ENCODE measurements around the gene PCGF1. TPM values are rescaled to one million over a fixed set of nuclear protein-coding genes. Genes with fewer than 3 reads are reported as not detected.

Gene PCGF1
- total and polyA plus RNA-seq, 2 of the 13 experiments (the other 11 are each of a cell fraction or from before 2014, with no cell fraction given), result 20.4 to 22.6 TPM

GRCh38 chr2:74501335-74502071 lies 6.0 kb downstream of the PCGF1 start (continued):
- TF ChIP-seq TAF1 (CRISPR knock-in tag; IDR thresholded peaks at IDR 0.05) (peak; percentile 38; the same call in 1 of the 2 replicates), FOXO1 (CRISPR knock-in tag; IDR thresholded peaks at IDR 0.05) (no peak), NCOA2 (CRISPR knock-in tag; IDR thresholded peaks at IDR 0.05) (no peak)

GRCh38 chr2:74500578-74500946 lies 6.9 kb downstream of the PCGF1 start:
- intact Hi-C loops (cut with micrococcal nuclease; ENCODE audit: unreplicated experiment) (loop anchor here (2.0 kb wide), 1 partner anchor 60 kb away; the partner anchor contains the start of gene RTKN), in situ Hi-C loops (cut with HindIII; ENCODE audit: extremely low pct_ligation_motif_present, low pct_unique_long_range_greater_than_20kb) (no loop called here)
- no TSS peak for BruUV-seq (replicated peaks)
- H3K9me3 ChIP-seq (ENCODE audit: low read length), result no peaks in the 10 kb centered on the region
- DNase-seq (ENCODE audit: low spot score) (no peak), ATAC-seq (no peak), FAIRE-seq (no peak)
- no peaks in the 10 kb centered on the region for H4K20me1 ChIP-seq (ENCODE audit: insufficient read depth, low read length)
- H2AFZ ChIP-seq (ENCODE audit: low read length), result no peak overlapping the region
- H3K4me2 ChIP-seq (ENCODE audit: low read depth, low read length), result peak overlapping the region; percentile 92
- peaks cover 41% of the 10 kb centered on the region for H3K79me2 ChIP-seq (ENCODE audit: insufficient read depth, low read length)
- no peak for TF ChIP-seq ZNF496 (CRISPR knock-in tag; IDR thresholded peaks at IDR 0.05; ENCODE audit: insufficient replicate concordance)
- TF ChIP-seq GRHL1 (CRISPR knock-in tag; conservative IDR thresholded peaks at IDR 0.05), result no peak
- TF ChIP-seq POLR2A (IDR thresholded peaks at IDR 0.05; ENCODE audit: insufficient read depth in 1 of 2, low read depth in 2 of 2, low read length in 2 of 2), result 0 out of 4 replicates have a peak, but pooled peaks of 1 of the 2 experiments have one; percentile 7
- TF ChIP-seq KDM5B (CRISPR knock-in tag; IDR thresholded peaks at IDR 0.05; ENCODE audit: borderline replicate concordance), result no peak
- 0 out of 2 replicates have a peak, but pooled peaks have one; percentile 4 for TF ChIP-seq ZFAT (CRISPR knock-in tag; conservative IDR thresholded peaks at IDR 0.05)
- no peak for TF ChIP-seq ZNF33B (CRISPR knock-in tag; IDR thresholded peaks at IDR 0.05)
- peak overlapping the region; percentile 89 for H3K27ac ChIP-seq (ENCODE audit: extremely low read length, insufficient read depth, low read length)
- H3K27me3 ChIP-seq (ENCODE audit: control insufficient read depth in 1 of 2, insufficient read depth in 2 of 2, low read length in 2 of 2), result no peaks in the 10 kb centered on the region; a peak in 1 of 5 replicates
- H3K4me1 ChIP-seq (ENCODE audit: insufficient read depth, low read length), result peaks cover 77% of the 10 kb centered on the region
- POLR2A ChIA-PET, result interaction anchor here (0.7 to 16.5 kb wide), 12 partner anchors 10 to 1323 kb away, joined by 3 to 795 read pairs (median 19); partner anchors contain the start of genes AUP1, CCDC142, DQX1 and HTRA2
- H3K36me3 ChIP-seq (replicated peaks in 1 of 2; ENCODE audit: control insufficient read depth in 1 of 2, insufficient read depth in 2 of 2, low read length in 2 of 2), result no peaks in the 10 kb centered on the region; a peak in 2 of 5 replicates
- CTCF ChIA-PET (ENCODE audit: low intra/inter-chr PET ratio, low total read pairs), result no interaction called here
- H3K4me3 ChIP-seq (replicated peaks in 1 of 3; ENCODE audit: insufficient read depth in 1 of 3, low read depth in 2 of 3, low read length in 3 of 3), result peak overlapping the region in 1 of 3 experiments; percentile 86; a peak in 1 of 6 replicates
- H3K9ac ChIP-seq (ENCODE audit: insufficient read depth, low read depth, low read length), result 0 out of 2 replicates have a peak overlapping the region, but pooled peaks have one; percentile 18
